OCI-LY7 (cell line): ENCODE measurements around the gene CHD2. TPM values are rescaled to one million over a fixed set of nuclear protein-coding genes. Genes with fewer than 3 reads are reported as not detected.

Experiments used
- BruUV-seq: library from RNA; stranded (reverse); fragments of 400-500 nt; replicated peaks from 2 replicates; lab custom pipeline; 2021; lab: Mats Ljungman, UMichigan
- CTCF ChIA-PET: fragments of 300-600 bp; sonication (Branson Sonifier 250); formaldehyde crosslinking; loops from one replicate; lab custom pipeline; 2022; ENCODE audit warnings: antibody characterized with exemption; ENCODE audit not compliant: unreplicated experiment; lab: Charles Lee
- POLR2A ChIA-PET: fragments of 300-600 bp; sonication (Branson Sonifier 250); formaldehyde crosslinking; loops from one replicate; lab custom pipeline; 2022; ENCODE audit warnings: antibody characterized with exemption; lab: Charles Lee
- DNase-seq: peaks from one replicate; pipeline ENCODE4 v3.0.0-alpha.2; 2015; ENCODE audit warnings: low spot score
- H2AFZ ChIP-seq: fragments of 200-600 bp; sonication (generic), shearing (Covaris generic); 2 replicates; pipeline ENCODE4 v1.6.1; 2014; ENCODE audit warnings: mild to moderate bottlenecking, antibody characterized with exemption, low read length, moderate library complexity
- H3K27ac ChIP-seq: fragments of 200-600 bp; sonication (generic); 2 replicates; pipeline ENCODE4 v1.5.1; 2014; ENCODE audit warnings: mixed run types, low read depth, mild to moderate bottlenecking, moderate library complexity, low read length, inconsistent platforms; ENCODE audit not compliant: poor library complexity, severe bottlenecking
- H3K36me3 ChIP-seq: fragments of 200-600 bp; sonication (generic); 2 replicates; pipeline ENCODE4 v1.6.1; 2014; ENCODE audit warnings: mild to moderate bottlenecking, antibody characterized with exemption, low read length, moderate library complexity, mixed read lengths; ENCODE audit not compliant: insufficient read depth
- H3K4me1 ChIP-seq: fragments of 200-600 bp; sonication (generic); 2 replicates; pipeline ENCODE4 v1.5.1; 2014; ENCODE audit warnings: mild to moderate bottlenecking, low read length; ENCODE audit not compliant: insufficient read depth, poor library complexity, severe bottlenecking
- H3K4me2 ChIP-seq: fragments of 200-600 bp; sonication (generic); 2 replicates; pipeline ENCODE4 v1.6.1; 2014; ENCODE audit warnings: mild to moderate bottlenecking, low read length
- H3K4me3 ChIP-seq: fragments of 200-600 bp; sonication (generic); 2 replicates; pipeline ENCODE4 v1.5.1; 2014; ENCODE audit warnings: mild to moderate bottlenecking, low read depth, low read length; ENCODE audit not compliant: poor library complexity, severe bottlenecking
- H3K79me2 ChIP-seq: fragments of 200-600 bp; sonication (generic); 2 replicates; pipeline ENCODE4 v1.6.1; 2016; ENCODE audit warnings: low read depth, mild to moderate bottlenecking, low read length, moderate library complexity, mixed read lengths; ENCODE audit not compliant: insufficient read depth
- H3K9me2 ChIP-seq: fragments of 200-600 bp; sonication (generic); 2 replicates; pipeline ENCODE4 v1.6.1; 2016; ENCODE audit warnings: mild to moderate bottlenecking, low read length, mixed read lengths; ENCODE audit not compliant: insufficient read depth
- H3K9me3 ChIP-seq: fragments of 200-600 bp; sonication (generic); 2 replicates; pipeline ENCODE4 v1.6.1; 2014; ENCODE audit warnings: mild to moderate bottlenecking, mixed run types, low read length, mixed read lengths
- H4K20me1 ChIP-seq: fragments of 200-600 bp; sonication (generic); 2 replicates; pipeline ENCODE4 v1.6.1; 2014; ENCODE audit warnings: mild to moderate bottlenecking, antibody characterized with exemption, low read length, moderate library complexity, mixed read lengths; ENCODE audit not compliant: insufficient read depth
- CTCF ChIP-seq: fragments of 200-600 bp; sonication (generic); conservative IDR thresholded peaks from 2 replicates; pipeline ENCODE4 v1.5.1; 2014; ENCODE audit warnings: mild to moderate bottlenecking, antibody characterized with exemption, low read length, moderate library complexity, mixed read lengths
- EZH2phosphoT487 ChIP-seq: fragments of 200-600 bp; sonication (generic); IDR thresholded peaks from 2 replicates; pipeline ENCODE4 v1.6.1; 2018; ENCODE audit warnings: low read depth, borderline replicate concordance, mild to moderate bottlenecking, mixed run types, antibody characterized with exemption, low read length, moderate library complexity, mixed read lengths
- intact Hi-C: fragments of 100-400 bp; cut with micrococcal nuclease; formaldehyde crosslinking; loops from one replicate; pipeline ENCODE4 v1.10.0; 2022; ENCODE audit not compliant: unreplicated experiment
- total RNA-seq, 2 experiments: library from RNA; depleted of rRNA in 1 of 2; stranded (reverse); fragments of >200 nt in 1 of 2; shearing (Covaris generic) in 1 of 2; gene quantifications; 2 replicates each; pipeline ENCODE4 v1.2.3, GENCODE V29; 2014 to 2022

CHD2 gene
- total RNA-seq, 2 experiments from 2014 or later, result 133 to 213 TPM

GRCh38 chr15:93042691-93043378, 142.7 kb downstream of the CHD2 start:
- no peak for DNase-seq
- no peaks in the 10 kb centered on the region for H3K79me2 ChIP-seq
- H3K4me1 ChIP-seq, result no peaks in the 10 kb centered on the region
- H3K4me2 ChIP-seq, result no peak overlapping the region
- BruUV-seq, result no TSS peak
- POLR2A ChIA-PET, result no interaction called here
- H3K4me3 ChIP-seq, result no peak overlapping the region
- no peak overlapping the region for H3K27ac ChIP-seq
- no peaks in the 10 kb centered on the region for H3K9me3 ChIP-seq
- no peaks in the 10 kb centered on the region for H4K20me1 ChIP-seq
- intact Hi-C loops, result no loop called here
- CTCF ChIA-PET, result no interaction called here
- no peak overlapping the region for H2AFZ ChIP-seq
- H3K9me2 ChIP-seq, result no peaks in the 10 kb centered on the region
- no peaks in the 10 kb centered on the region for H3K36me3 ChIP-seq
- TF ChIP-seq CTCF (no peak), EZH2phosphoT487 (no peak)

GRCh38 chr15:93043621-93044300, 143.6 kb downstream of the CHD2 start:
- Histone ChIP-seq H3K9me3 (no peaks in the 10 kb centered on the region), H3K4me3 (no peak overlapping the region), H3K4me2 (no peak overlapping the region), H3K27ac (no peak overlapping the region), H3K4me1 (no peaks in the 10 kb centered on the region), H3K9me2 (no peaks in the 10 kb centered on the region), H4K20me1 (no peaks in the 10 kb centered on the region), H3K36me3 (no peaks in the 10 kb centered on the region), H3K79me2 (no peaks in the 10 kb centered on the region), H2AFZ (no peak overlapping the region)
- intact Hi-C loops, result no loop called here
- POLR2A ChIA-PET, result no interaction called here
- no TSS peak for BruUV-seq
- CTCF ChIA-PET, result no interaction called here
- TF ChIP-seq CTCF (no peak), EZH2phosphoT487 (no peak)
- DNase-seq, result no peak
